Thyroid gland (tissue), 4 donors: Measurements from ENCODE around the gene KCNQ1. TPM values are rescaled to one million over a fixed set of nuclear protein-coding genes. Genes with fewer than 3 reads are reported as not detected.

Experiments used
- DNase-seq, 2 donors: peaks; one replicate each; pipeline ENCODE4 v3.0.0-alpha.2; 2019
- H3K27ac ChIP-seq, 3 donors: fragments of 200-600 bp; sonication (generic); 1 replicate in 2 of 3; 2 replicates in 1 of 3; pipeline ENCODE4 v1.5.1; 2016 to 2019; ENCODE audit warnings: mild to moderate bottlenecking in 1 of 3, moderate library complexity in 1 of 3
- H3K27me3 ChIP-seq: fragments of 200-600 bp; sonication (generic); one replicate; pipeline ENCODE4 v1.5.1; 2019
- H3K36me3 ChIP-seq, 2 donors: fragments of 200-600 bp; sonication (generic); one replicate each; pipeline ENCODE4 v1.5.1; 2016 to 2019
- H3K4me1 ChIP-seq, 2 donors: fragments of 200-600 bp; sonication (generic); one replicate each; pipeline ENCODE4 v1.5.1; 2017 to 2019
- H3K4me3 ChIP-seq, 3 donors: fragments of 200-600 bp; sonication (generic); replicated peaks in 1 of 3; 1 replicate in 2 of 3; 2 replicates in 1 of 3; pipeline ENCODE4 v1.5.1; 2016; ENCODE audit warnings: mild to moderate bottlenecking in 1 of 3
- H3K9me3 ChIP-seq: fragments of 200-600 bp; sonication (generic); one replicate; pipeline ENCODE4 v1.5.1; 2017
- POLR2A ChIP-seq, 2 donors: fragments of 450-650 bp; IDR thresholded peaks; one replicate each; pipeline ENCODE4 v1.6.1; 2017; ENCODE audit warnings: antibody characterized with exemption in 2 of 2, mild to moderate bottlenecking in 2 of 2, moderate library complexity in 1 of 2
- WGBS, 2 donors: methylation state at CpG; one replicate each; pipeline ENCODE4 v1.1.5; 2017; 5-methylcytosine and 5-hydroxymethylcytosine counted together
- intact Hi-C: fragments of 100-400 bp; cut with DNase I; formaldehyde crosslinking; loops from one replicate; pipeline ENCODE4 v1.15.1; 2023
- total RNA-seq, 4 donors: library from RNA; depleted of rRNA; stranded (reverse); fragments of >200 nt; gene quantifications; one replicate each; pipeline ENCODE4 v1.2.3, GENCODE V29; 2016
- TF ChIP-seq, protein P1 (sequence below), 6 experiments: fragments of 200-600 bp in 3 of 6; fragments of 450-650 bp in 3 of 6; sonication (generic) in 3 of 6; IDR thresholded peaks; one replicate each; pipeline ENCODE4 v1.5.1; 2016 to 2019; ENCODE audit warnings: antibody characterized with exemption in 6 of 6, mild to moderate bottlenecking in 2 of 6, inconsistent platforms in 1 of 6, moderate library complexity in 1 of 6

Gene KCNQ1
- total RNA-seq, 4 donors from 2014 or later = 51.3 to 103 (median 97.8) TPM

DNA sequence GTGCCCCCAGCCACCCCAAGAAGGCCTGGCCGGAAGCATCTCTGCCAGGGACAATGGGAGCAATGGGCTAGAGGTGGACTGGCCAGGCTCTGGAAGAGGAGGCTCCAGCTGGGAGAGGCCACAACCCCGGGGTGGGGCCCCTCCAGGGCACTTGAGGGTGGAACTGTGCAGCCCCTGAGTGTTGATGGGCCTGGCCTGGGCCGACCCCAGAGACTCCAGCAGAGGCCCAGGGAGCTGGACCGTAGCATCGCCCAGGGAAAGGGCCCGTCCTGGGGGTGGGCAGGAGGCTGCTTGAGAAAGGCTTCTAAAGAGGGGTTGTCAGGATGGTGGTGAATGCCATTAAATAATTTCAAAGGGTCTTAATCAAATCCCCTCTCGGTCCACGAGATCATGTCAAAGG lies 410.4 kb downstream of the KCNQ1 start:
- WGBS, 2 donors = 88 to 91% methylated on average over 7 to 8 of the region's 8 CpGs
- H3K4me3 ChIP-seq = no peak overlapping the region
- intact Hi-C loops = no loop called here
- no peak overlapping the region for H3K27ac ChIP-seq
- H3K9me3 ChIP-seq = no peaks in the 10 kb centered on the region
- no peak for DNase-seq
- no peaks in the 10 kb centered on the region for H3K36me3 ChIP-seq
- TF ChIP-seq, protein P1, sequence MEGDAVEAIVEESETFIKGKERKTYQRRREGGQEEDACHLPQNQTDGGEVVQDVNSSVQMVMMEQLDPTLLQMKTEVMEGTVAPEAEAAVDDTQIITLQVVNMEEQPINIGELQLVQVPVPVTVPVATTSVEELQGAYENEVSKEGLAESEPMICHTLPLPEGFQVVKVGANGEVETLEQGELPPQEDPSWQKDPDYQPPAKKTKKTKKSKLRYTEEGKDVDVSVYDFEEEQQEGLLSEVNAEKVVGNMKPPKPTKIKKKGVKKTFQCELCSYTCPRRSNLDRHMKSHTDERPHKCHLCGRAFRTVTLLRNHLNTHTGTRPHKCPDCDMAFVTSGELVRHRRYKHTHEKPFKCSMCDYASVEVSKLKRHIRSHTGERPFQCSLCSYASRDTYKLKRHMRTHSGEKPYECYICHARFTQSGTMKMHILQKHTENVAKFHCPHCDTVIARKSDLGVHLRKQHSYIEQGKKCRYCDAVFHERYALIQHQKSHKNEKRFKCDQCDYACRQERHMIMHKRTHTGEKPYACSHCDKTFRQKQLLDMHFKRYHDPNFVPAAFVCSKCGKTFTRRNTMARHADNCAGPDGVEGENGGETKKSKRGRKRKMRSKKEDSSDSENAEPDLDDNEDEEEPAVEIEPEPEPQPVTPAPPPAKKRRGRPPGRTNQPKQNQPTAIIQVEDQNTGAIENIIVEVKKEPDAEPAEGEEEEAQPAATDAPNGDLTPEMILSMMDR (IDR thresholded peaks at IDR 0.05) = no peak
- TF ChIP-seq POLR2A (IDR thresholded peaks at IDR 0.05) = no peak
- H3K27me3 ChIP-seq = no peaks in the 10 kb centered on the region
- no peaks in the 10 kb centered on the region for H3K4me1 ChIP-seq

DNA sequence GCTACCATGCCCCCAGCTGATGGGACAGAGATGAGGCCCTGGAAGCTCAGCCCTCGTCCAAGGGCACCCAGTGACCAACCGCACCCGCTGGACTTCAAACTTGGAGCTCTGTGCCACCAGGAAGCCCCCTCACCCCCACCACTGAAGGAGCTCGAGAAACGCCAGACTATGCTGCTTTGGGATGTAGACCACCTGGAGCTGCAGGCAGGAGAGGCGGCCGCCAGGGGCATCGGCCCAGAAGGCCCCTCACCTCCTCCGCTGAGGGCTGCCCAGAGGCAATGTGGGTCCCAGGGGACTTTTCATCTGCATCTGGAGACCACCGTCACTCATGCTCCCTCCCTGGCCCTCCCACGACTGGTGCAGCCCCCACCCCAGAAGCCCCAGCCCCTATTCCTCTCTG lies 412.5 kb downstream of the KCNQ1 start:
- TF ChIP-seq POLR2A (IDR thresholded peaks at IDR 0.05) = no peak
- TF ChIP-seq, protein P1 (IDR thresholded peaks at IDR 0.05) = no peak
- no peaks in the 10 kb centered on the region for H3K36me3 ChIP-seq
- H3K27me3 ChIP-seq = no peaks in the 10 kb centered on the region
- H3K4me1 ChIP-seq = peaks cover 0 to 3% of the 10 kb centered on the region in 2 donors
- WGBS, 2 donors = 89 to 91% methylated on average over 7 to 8 of the region's 11 CpGs
- intact Hi-C loops = no loop called here
- H3K4me3 ChIP-seq = no peak overlapping the region
- H3K27ac ChIP-seq = no peak overlapping the region
- H3K9me3 ChIP-seq = no peaks in the 10 kb centered on the region
- no peak for DNase-seq

DNA sequence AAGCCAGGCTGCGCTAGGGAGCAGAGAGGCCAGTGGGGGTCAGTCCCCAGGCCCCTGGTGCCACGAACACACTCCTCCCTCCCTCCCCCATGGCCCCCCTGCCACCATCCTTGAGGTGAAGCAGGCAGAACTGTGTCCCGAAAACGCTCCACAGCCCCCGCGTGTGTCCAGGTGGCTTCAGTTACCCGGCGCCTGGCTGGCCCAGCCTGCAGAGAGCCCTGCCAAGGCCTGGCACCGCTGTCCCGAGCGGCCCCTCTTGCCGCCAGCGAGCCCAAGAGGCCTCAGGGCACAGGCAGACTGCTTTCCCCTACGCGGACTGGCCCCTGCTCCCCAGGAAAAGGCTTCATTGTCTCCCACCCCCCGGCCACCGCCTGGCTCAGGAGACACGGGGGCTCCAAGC lies 413.1 kb downstream of the KCNQ1 start:
- Histone ChIP-seq H3K27me3 (no peaks in the 10 kb centered on the region), H3K27ac (no peak overlapping the region), H3K4me1 (peaks cover 0 to 6% of the 10 kb centered on the region in 2 donors), H3K36me3 (no peaks in the 10 kb centered on the region), H3K4me3 (no peak overlapping the region), H3K9me3 (no peaks in the 10 kb centered on the region)
- TF ChIP-seq, protein P1 (IDR thresholded peaks at IDR 0.05) = no peak
- TF ChIP-seq POLR2A (IDR thresholded peaks at IDR 0.05) = no peak
- intact Hi-C loops = no loop called here
- WGBS, 2 donors = 84 to 88% methylated on average over 14 to 18 of the region's 18 CpGs
- DNase-seq = no peak

DNA sequence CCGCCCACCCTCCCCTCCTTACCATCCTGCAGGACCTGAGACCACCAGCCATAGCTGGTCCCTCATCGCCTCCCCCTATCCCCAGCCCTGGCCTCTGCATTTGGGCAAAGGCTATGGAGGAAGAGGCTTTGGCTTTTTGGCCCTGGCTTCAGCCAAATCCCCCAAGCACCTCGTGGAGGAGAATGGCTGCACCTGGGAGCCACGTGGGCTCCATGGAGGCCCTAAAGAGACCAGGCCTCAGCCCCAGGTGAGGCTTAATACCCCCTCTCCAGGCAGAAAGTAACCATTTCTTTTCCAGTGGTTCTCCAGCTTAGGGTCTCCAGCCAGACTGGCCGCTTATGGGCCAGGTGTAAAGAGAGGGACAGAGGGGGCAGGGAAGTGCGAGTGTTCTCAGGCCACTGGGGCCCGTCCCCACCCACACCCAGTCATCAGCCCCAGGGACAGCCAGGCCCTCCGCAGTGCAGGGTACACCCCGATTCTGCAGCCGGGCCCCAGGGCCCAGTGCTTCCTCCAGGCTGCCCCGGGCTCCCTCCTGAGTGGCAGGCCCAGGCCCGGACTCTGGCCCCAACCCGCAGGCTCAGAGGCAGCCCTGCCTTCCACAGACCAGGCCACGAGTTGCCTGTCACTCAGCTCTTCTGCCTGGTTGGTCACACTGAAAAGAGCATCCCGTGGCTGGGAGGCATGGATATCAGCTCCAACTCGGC lies 414.3 kb downstream of the KCNQ1 start:
- DNase-seq = no peak
- Histone ChIP-seq H3K27me3 (no peaks in the 10 kb centered on the region), H3K27ac (no peak overlapping the region), H3K4me3 (no peak overlapping the region), H3K4me1 (peaks cover 0 to 6% of the 10 kb centered on the region in 2 donors), H3K36me3 (no peaks in the 10 kb centered on the region), H3K9me3 (no peaks in the 10 kb centered on the region)
- intact Hi-C loops = no loop called here
- 50 to 79% methylated on average over 2 to 8 of the region's 16 CpGs for WGBS, 2 donors
- TF ChIP-seq POLR2A (IDR thresholded peaks at IDR 0.05) = no peak
- TF ChIP-seq, protein P1 (IDR thresholded peaks at IDR 0.05) = no peak

DNA sequence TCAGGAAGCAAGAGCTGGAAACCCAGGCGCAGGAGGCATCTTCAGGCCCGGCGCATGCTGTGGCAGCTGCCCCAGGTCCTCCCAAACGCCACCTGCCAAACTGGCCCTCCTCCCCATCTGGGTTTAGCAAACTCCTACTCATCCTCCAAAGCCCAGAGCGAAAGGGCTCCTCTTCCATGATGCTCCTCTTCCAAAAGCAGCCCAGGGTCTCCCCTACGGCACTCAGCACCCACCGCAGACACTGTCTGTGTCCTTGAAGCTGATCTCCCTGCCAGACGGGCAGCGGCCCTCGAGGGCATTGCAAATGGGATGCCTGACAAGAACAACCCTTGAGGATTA lies 414.9 kb downstream of the KCNQ1 start:
- no peak overlapping the region for H3K27ac ChIP-seq
- TF ChIP-seq POLR2A (IDR thresholded peaks at IDR 0.05) = no peak
- TF ChIP-seq, protein P1 (IDR thresholded peaks at IDR 0.05) = no peak
- no peaks in the 10 kb centered on the region for H3K27me3 ChIP-seq
- WGBS, 2 donors = 100% methylated on average over 2 to 3 of the region's 10 CpGs
- no peak overlapping the region for H3K4me3 ChIP-seq
- intact Hi-C loops = no loop called here
- no peaks in the 10 kb centered on the region for H3K36me3 ChIP-seq
- H3K4me1 ChIP-seq = peaks cover 0 to 6% of the 10 kb centered on the region in 2 donors
- no peaks in the 10 kb centered on the region for H3K9me3 ChIP-seq
- no peak for DNase-seq
